A673 (cell line): ENCODE results near the gene ASB5. TPM values are rescaled to one million over a fixed set of nuclear protein-coding genes. Genes with fewer than 3 reads are reported as not detected.
"Not testable (repeated sequence)": the region's sequence is repeated elsewhere in the genome, so short reads cannot be mapped to it uniquely, and the experiment has no call there.

Source experiments
- BruUV-seq: library from RNA; stranded (reverse); fragments of 400-500 nt; replicated peaks from 2 replicates; lab custom pipeline; 2021; lab: Mats Ljungman, UMichigan
- CTCF ChIA-PET: fragments of 300-600 bp; sonication (Branson Sonifier 250); formaldehyde crosslinking; loops from one replicate; lab custom pipeline; 2022; ENCODE audit warnings: antibody characterized with exemption; lab: Charles Lee
- POLR2A ChIA-PET: fragments of 300-600 bp; sonication (Branson Sonifier 250); formaldehyde crosslinking; loops from one replicate; lab custom pipeline; 2022; ENCODE audit warnings: antibody characterized with exemption; ENCODE audit not compliant: low non-redundant PET; lab: Charles Lee
- DNase-seq: peaks from one replicate; pipeline ENCODE4 v3.0.0-alpha.2; 2015; ENCODE audit warnings: low spot score
- H3K27ac ChIP-seq: fragments of 200-600 bp; sonication (generic); 2 replicates; pipeline ENCODE4 v1.5.1; 2016; ENCODE audit warnings: mixed run types, low read depth, mild to moderate bottlenecking, mixed read lengths, antibody characterized with exemption, low read length; ENCODE audit not compliant: poor library complexity, severe bottlenecking
- H3K27me3 ChIP-seq: fragments of 200-600 bp; sonication (generic); replicated peaks from 2 replicates; pipeline ENCODE4 v1.6.1; 2017; ENCODE audit warnings: mixed run types, low read depth, mild to moderate bottlenecking, mixed read lengths, antibody characterized with exemption, low read length; ENCODE audit not compliant: insufficient read depth, poor library complexity
- H3K36me3 ChIP-seq: fragments of 200-600 bp; sonication (generic); 2 replicates; pipeline ENCODE4 v1.6.1; 2016; ENCODE audit warnings: mixed run types, mild to moderate bottlenecking, mixed read lengths, antibody characterized with exemption, low read length; ENCODE audit not compliant: insufficient read depth, poor library complexity, severe bottlenecking
- H3K4me1 ChIP-seq: fragments of 200-600 bp; sonication (generic); 2 replicates; pipeline ENCODE4 v1.6.1; 2017; ENCODE audit warnings: mixed run types, mild to moderate bottlenecking, mixed read lengths, antibody characterized with exemption, low read length; ENCODE audit not compliant: insufficient read depth, poor library complexity, severe bottlenecking
- H3K4me3 ChIP-seq: fragments of 200-600 bp; sonication (generic); 2 replicates; pipeline ENCODE4 v1.5.1; 2016; ENCODE audit warnings: low read depth, mixed run types, mild to moderate bottlenecking, mixed read lengths, low read length; ENCODE audit not compliant: poor library complexity, severe bottlenecking
- H3K9me3 ChIP-seq: fragments of 200-600 bp; sonication (generic); 2 replicates; pipeline ENCODE4 v1.6.1; 2016; ENCODE audit warnings: mixed run types, low read depth, mild to moderate bottlenecking, mixed read lengths, antibody characterized with exemption, low read length; ENCODE audit not compliant: poor library complexity, severe bottlenecking
- CTCF ChIP-seq: fragments of 300-800, 200-600 bp; sonication (generic); conservative IDR thresholded peaks from 2 replicates; pipeline ENCODE4 v1.5.1; 2017; ENCODE audit warnings: low read depth, mild to moderate bottlenecking, antibody characterized with exemption, low read length, moderate library complexity, mixed read lengths
- EZH2 ChIP-seq: fragments of 200-600 bp; sonication (generic); IDR thresholded peaks from 2 replicates; pipeline ENCODE4 v1.6.1; 2017; ENCODE audit warnings: borderline replicate concordance, low read depth, mild to moderate bottlenecking, mixed read lengths, antibody characterized with exemption, low read length; ENCODE audit not compliant: poor library complexity, severe bottlenecking
- intact Hi-C: fragments of 100-400 bp; cut with micrococcal nuclease; formaldehyde crosslinking; loops from one replicate; pipeline ENCODE4 v1.10.0; 2022; ENCODE audit not compliant: unreplicated experiment
- total RNA-seq: library from RNA; stranded (reverse); gene quantifications from 2 replicates; pipeline ENCODE4 v1.2.3, GENCODE V29; 2021

The ASB5 gene
- total RNA-seq, 1 experiment from 2014 or later = not detected

GRCh38 chr4:176286728-176287127 lies 17.7 kb upstream of the ASB5 start:
- no TSS peak for BruUV-seq

GRCh38 chr4:176279560-176279959 lies 10.5 kb upstream of the ASB5 start:
- intact Hi-C loops, H3K4me1 ChIP-seq, H3K27ac ChIP-seq, H3K36me3 ChIP-seq, H3K4me3 ChIP-seq, POLR2A ChIA-PET, CTCF ChIA-PET, H3K27me3 ChIP-seq, H3K9me3 ChIP-seq, BruUV-seq, DNase-seq: not testable (repeated sequence)

More at GRCh38 chr4:176286728-176287127, 17.7 kb upstream of the ASB5 start:
- POLR2A ChIA-PET = interaction anchor here (0.6 kb wide), 1 partner anchor 9 kb away, joined by 5 read pairs; no protein-coding TSS in a partner anchor
- no peaks in the 10 kb centered on the region for H3K27me3 ChIP-seq
- H3K4me1 ChIP-seq = no peaks in the 10 kb centered on the region
- no peak overlapping the region for H3K4me3 ChIP-seq
- TF ChIP-seq EZH2 = no peak
- no peak for TF ChIP-seq CTCF
- intact Hi-C loops = no loop called here
- DNase-seq = no peak
- CTCF ChIA-PET = no interaction called here
- no peaks in the 10 kb centered on the region for H3K36me3 ChIP-seq
- no peak overlapping the region for H3K27ac ChIP-seq
- no peaks in the 10 kb centered on the region for H3K9me3 ChIP-seq

- no peaks in the 10 kb centered on the region for H3K4me1 ChIP-seq
- ChIA-PET CTCF (interaction anchor here (0.6 to 1.8 kb wide), 3 partner anchors 10 to 324 kb away, joined by 5 to 8 read pairs (median 6); no protein-coding TSS in a partner anchor), POLR2A (interaction anchor here (0.7 kb wide), 1 partner anchor 9 kb away, joined by 5 read pairs; no protein-coding TSS in a partner anchor)
- no peak overlapping the region for H3K4me3 ChIP-seq
- peak; percentile 64 for DNase-seq
- no peak overlapping the region for H3K27ac ChIP-seq
- H3K27me3 ChIP-seq = no peaks in the 10 kb centered on the region
- no peak for TF ChIP-seq EZH2
- peak; percentile 56 for TF ChIP-seq CTCF
- H3K9me3 ChIP-seq = no peaks in the 10 kb centered on the region
- BruUV-seq = no TSS peak
- intact Hi-C loops = no loop called here
- H3K36me3 ChIP-seq = no peaks in the 10 kb centered on the region
Observed at GRCh38 chr4:176277162-176277904, 8.3 kb upstream of the ASB5 start.
